C4-2B (cell line): Measurements from ENCODE around the gene CHRM4.

Source experiments
- ZFX ChIP-seq: fragments of 450-650 bp; IDR thresholded peaks from 2 replicates; pipeline ENCODE4 v1.6.1; 2017
- TF ChIP-seq, protein P1 (sequence below): fragments of 450-650 bp; conservative IDR thresholded peaks from 2 replicates; pipeline ENCODE4 v1.5.1; 2017; ENCODE audit warnings: mild to moderate bottlenecking

GRCh38 chr11:46388619-46389449 is 2.7 kb downstream of the CHRM4 start:
- TF ChIP-seq, protein P1, sequence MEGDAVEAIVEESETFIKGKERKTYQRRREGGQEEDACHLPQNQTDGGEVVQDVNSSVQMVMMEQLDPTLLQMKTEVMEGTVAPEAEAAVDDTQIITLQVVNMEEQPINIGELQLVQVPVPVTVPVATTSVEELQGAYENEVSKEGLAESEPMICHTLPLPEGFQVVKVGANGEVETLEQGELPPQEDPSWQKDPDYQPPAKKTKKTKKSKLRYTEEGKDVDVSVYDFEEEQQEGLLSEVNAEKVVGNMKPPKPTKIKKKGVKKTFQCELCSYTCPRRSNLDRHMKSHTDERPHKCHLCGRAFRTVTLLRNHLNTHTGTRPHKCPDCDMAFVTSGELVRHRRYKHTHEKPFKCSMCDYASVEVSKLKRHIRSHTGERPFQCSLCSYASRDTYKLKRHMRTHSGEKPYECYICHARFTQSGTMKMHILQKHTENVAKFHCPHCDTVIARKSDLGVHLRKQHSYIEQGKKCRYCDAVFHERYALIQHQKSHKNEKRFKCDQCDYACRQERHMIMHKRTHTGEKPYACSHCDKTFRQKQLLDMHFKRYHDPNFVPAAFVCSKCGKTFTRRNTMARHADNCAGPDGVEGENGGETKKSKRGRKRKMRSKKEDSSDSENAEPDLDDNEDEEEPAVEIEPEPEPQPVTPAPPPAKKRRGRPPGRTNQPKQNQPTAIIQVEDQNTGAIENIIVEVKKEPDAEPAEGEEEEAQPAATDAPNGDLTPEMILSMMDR: no peak
- TF ChIP-seq ZFX: no peak
